ENCODE results near the gene OR10H5. TPM values are rescaled to one million over a fixed set of nuclear protein-coding genes. Genes with fewer than 3 reads are reported as not detected.
A peak's percentile ranks its signal among the peaks of the same experiment; 100 is the strongest.
"Not testable (repeated sequence)": the region's sequence is repeated elsewhere in the genome, so short reads cannot be mapped to it uniquely, and the experiment has no call there.

Gene OR10H5
- total and polyA plus RNA-seq, 11 donors = not detected

DNA sequence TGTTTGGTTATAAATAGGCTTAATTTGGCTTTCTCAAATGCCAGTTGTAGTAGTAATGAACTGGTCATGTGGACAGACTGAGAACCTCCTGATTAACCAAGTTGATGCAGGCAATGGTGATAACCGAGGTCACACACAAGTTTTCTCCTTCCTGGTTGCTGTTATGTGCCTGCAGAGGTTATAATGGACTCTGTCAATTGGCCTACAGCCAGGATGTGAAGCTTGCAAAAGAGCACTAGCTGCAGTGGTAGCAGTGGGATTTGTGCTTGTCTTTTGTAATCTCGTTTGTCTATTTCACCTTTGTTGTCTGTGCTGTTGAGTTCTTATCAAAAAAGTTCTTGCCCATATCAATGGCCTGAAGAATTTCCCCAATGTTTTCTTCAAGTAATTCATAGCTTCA lies 29.1 kb upstream of the OR10H5 start:
- no peak overlapping the region for H3K4me3 ChIP-seq
- H3K4me1 ChIP-seq = no peaks in the 10 kb centered on the region
- peaks cover 0 to 31% (median 0%) of the 10 kb centered on the region in 9 donors for H3K27me3 ChIP-seq
- H3K36me3 ChIP-seq = no peaks in the 10 kb centered on the region
- peaks cover 0 to 6% (median 0%) of the 10 kb centered on the region in 12 donors for H3K9me3 ChIP-seq
- H3K27ac ChIP-seq = no peak overlapping the region
- WGBS, 4 donors = 55 to 72% (median 63%) methylated on average over 2 of the region's 2 CpGs
- intact Hi-C loops (cut with DNase I) = no loop called here
- no peak for TF ChIP-seq POLR2A (IDR thresholded peaks at IDR 0.05)
- TF ChIP-seq, protein P1, sequence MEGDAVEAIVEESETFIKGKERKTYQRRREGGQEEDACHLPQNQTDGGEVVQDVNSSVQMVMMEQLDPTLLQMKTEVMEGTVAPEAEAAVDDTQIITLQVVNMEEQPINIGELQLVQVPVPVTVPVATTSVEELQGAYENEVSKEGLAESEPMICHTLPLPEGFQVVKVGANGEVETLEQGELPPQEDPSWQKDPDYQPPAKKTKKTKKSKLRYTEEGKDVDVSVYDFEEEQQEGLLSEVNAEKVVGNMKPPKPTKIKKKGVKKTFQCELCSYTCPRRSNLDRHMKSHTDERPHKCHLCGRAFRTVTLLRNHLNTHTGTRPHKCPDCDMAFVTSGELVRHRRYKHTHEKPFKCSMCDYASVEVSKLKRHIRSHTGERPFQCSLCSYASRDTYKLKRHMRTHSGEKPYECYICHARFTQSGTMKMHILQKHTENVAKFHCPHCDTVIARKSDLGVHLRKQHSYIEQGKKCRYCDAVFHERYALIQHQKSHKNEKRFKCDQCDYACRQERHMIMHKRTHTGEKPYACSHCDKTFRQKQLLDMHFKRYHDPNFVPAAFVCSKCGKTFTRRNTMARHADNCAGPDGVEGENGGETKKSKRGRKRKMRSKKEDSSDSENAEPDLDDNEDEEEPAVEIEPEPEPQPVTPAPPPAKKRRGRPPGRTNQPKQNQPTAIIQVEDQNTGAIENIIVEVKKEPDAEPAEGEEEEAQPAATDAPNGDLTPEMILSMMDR (IDR thresholded peaks at IDR 0.05) = no peak
- ATAC-seq (no peak), DNase-seq (no peak)

GRCh38 chr19:15759962-15760565 lies 27.4 kb upstream of the OR10H5 start:
- DNase-seq = no peak
- H3K27ac ChIP-seq = no peak overlapping the region
- H3K36me3 ChIP-seq = no peaks in the 10 kb centered on the region
- H3K4me3 ChIP-seq = no peak overlapping the region
- H3K4me1 ChIP-seq = no peaks in the 10 kb centered on the region
- WGBS, 4 donors = 34 to 57% (median 50%) methylated on average over 10 to 28 of the region's 28 CpGs
- peaks cover 0 to 31% (median 0%) of the 10 kb centered on the region in 9 donors for H3K27me3 ChIP-seq
- ATAC-seq = no peak
- H3K9me3 ChIP-seq = peaks cover 0 to 8% (median 0%) of the 10 kb centered on the region in 12 donors
- TF ChIP-seq POLR2A (IDR thresholded peaks at IDR 0.05) = no peak
- TF ChIP-seq, protein P1 (IDR thresholded peaks at IDR 0.05) = peak in 5 of 12 donors; percentile 11 to 23 (median 12)
- intact Hi-C loops (cut with DNase I) = loop anchor here in 1 of 10 donors (1.0 kb wide), 1 partner anchor 131 kb away; no protein-coding TSS in a partner anchor

- DNase-seq = no peak
- Histone ChIP-seq H3K27me3 (no peaks in the 10 kb centered on the region), H3K27ac (no peak overlapping the region), H3K9me3 (peaks cover 0 to 18% (median 0%) of the 10 kb centered on the region in 12 donors), H3K36me3 (peaks cover 0 to 17% (median 0%) of the 10 kb centered on the region in 9 donors), H3K4me3 (no peak overlapping the region), H3K4me1 (no peaks in the 10 kb centered on the region)
- WGBS, 4 donors = 39 to 65% (median 42%) methylated on average over 5 to 6 of the region's 6 CpGs
- no peak for ATAC-seq
- no peak for TF ChIP-seq POLR2A (IDR thresholded peaks at IDR 0.05)
- TF ChIP-seq, protein P1 (IDR thresholded peaks at IDR 0.05) = no peak
- intact Hi-C loops (cut with DNase I) = no loop called here
These were observed 17.9 kb upstream of the OR10H5 start for GRCh38 chr19:15769586-15769985.

GRCh38 chr19:15774159-15774558 lies 13.3 kb upstream of the OR10H5 start:
- H3K27ac ChIP-seq, H3K4me3 ChIP-seq, H3K9me3 ChIP-seq, DNase-seq, H3K27me3 ChIP-seq, ATAC-seq: not testable (repeated sequence)
- Histone ChIP-seq H3K36me3 (peaks cover 0 to 14% (median 0%) of the 10 kb centered on the region in 9 donors), H3K4me1 (peaks cover 0 to 11% (median 1%) of the 10 kb centered on the region in 12 donors)
- 72 to 87% (median 80%) methylated on average over 3 of the region's 3 CpGs for WGBS, 4 donors
- intact Hi-C loops (cut with DNase I) = loop anchor here in 1 of 10 donors (10.0 kb wide), 1 partner anchor 99 kb away; the partner anchor contains the start of gene CYP4F12
